KMS-11 (cell line): ENCODE results near the gene TNFSF13.

Experiments used
- H2AFZ ChIP-seq: fragments of 200-600 bp; sonication (generic); 2 replicates; pipeline ENCODE4 v1.6.1; 2016; ENCODE audit warnings: antibody characterized with exemption, mixed run types, low read depth
- H3K27ac ChIP-seq: fragments of 200-600 bp; sonication (generic); 2 replicates; pipeline ENCODE4 v1.6.1; 2016; ENCODE audit warnings: mild to moderate bottlenecking, mixed run types
- H3K27me3 ChIP-seq: fragments of 200-600 bp; sonication (generic); 2 replicates; pipeline ENCODE4 v1.6.1; 2017; ENCODE audit warnings: mild to moderate bottlenecking, low read depth, mixed run types, moderate library complexity; ENCODE audit not compliant: insufficient read depth
- H3K36me3 ChIP-seq: fragments of 200-600 bp; sonication (generic); 2 replicates; pipeline ENCODE4 v1.6.1; 2017; ENCODE audit warnings: mild to moderate bottlenecking, mixed run types; ENCODE audit not compliant: insufficient read depth
- H3K4me1 ChIP-seq: fragments of 200-600 bp; sonication (generic); 2 replicates; pipeline ENCODE4 v1.6.1; 2016; ENCODE audit warnings: mild to moderate bottlenecking, low read depth, mixed run types; ENCODE audit not compliant: poor library complexity, severe bottlenecking
- H3K4me2 ChIP-seq: fragments of 200-600 bp; sonication (generic); 2 replicates; pipeline ENCODE4 v1.7.0; 2016; ENCODE audit warnings: mild to moderate bottlenecking, mixed run types
- H3K4me3 ChIP-seq: fragments of 200-600 bp; sonication (generic); IDR thresholded peaks from 2 replicates; pipeline ENCODE4 v1.6.1; 2017; ENCODE audit warnings: low read depth, low read length, mixed read lengths; ENCODE audit not compliant: insufficient read depth
- H3K79me2 ChIP-seq: fragments of 200-600 bp; sonication (generic); 2 replicates; pipeline ENCODE4 v1.6.1; 2016; ENCODE audit warnings: low read depth, mixed run types; ENCODE audit not compliant: insufficient read depth
- H3K9ac ChIP-seq: fragments of 200-600 bp; sonication (generic); 2 replicates; pipeline ENCODE4 v1.6.1; 2016; ENCODE audit warnings: mild to moderate bottlenecking, mixed run types
- H4K20me1 ChIP-seq: fragments of 200-600 bp; sonication (generic); 2 replicates; pipeline ENCODE4 v1.6.1; 2016; ENCODE audit warnings: mild to moderate bottlenecking, mixed run types; ENCODE audit not compliant: insufficient read depth
- TF ChIP-seq, protein P1 (sequence below): fragments of 200-600 bp; sonication (generic); conservative IDR thresholded peaks from 2 replicates; pipeline ENCODE4 v1.6.1; 2017; ENCODE audit warnings: low read depth, mild to moderate bottlenecking, antibody characterized with exemption, low read length, moderate library complexity, mixed read lengths

TNFSF13 gene

DNA sequence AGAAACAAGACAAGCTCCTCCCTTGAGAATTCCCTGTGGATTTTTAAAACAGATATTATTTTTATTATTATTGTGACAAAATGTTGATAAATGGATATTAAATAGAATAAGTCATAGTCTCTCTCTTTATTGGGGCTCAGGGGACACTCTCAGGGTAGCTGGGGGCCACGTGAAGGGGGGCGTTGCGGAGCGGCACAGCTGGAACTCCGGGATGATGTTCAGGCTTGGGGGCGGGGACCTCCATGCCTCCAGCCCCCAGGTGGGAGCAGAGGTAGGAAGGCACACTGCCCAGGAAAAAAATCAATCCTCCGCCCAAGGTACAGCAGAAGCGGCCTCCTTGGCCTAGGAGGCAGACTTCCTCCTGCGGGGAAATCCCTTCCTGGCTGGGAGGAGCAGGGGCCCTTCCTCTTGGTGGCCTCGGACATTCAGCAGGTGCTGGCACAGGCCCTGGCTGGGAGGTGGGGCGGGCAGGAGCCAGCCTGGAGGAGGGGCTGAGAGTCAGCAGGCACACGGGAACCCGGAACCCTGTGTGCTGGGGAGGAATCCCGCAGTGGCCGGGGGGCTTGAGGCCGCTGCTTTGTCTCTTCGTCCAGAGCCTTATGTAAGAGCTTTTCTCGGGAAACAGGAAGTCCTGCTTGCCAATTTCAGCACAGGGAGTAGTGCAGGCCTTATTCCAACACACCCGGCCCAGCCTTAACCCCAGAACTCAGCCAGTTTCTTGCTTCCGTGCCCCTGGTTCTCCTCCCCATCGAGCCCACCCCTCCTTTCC, 591 bp upstream of the TNFSF13 start:
- no peak overlapping the region for H3K4me3 ChIP-seq
- H3K27me3 ChIP-seq: no peaks in the 10 kb centered on the region
- H3K36me3 ChIP-seq: no peaks in the 10 kb centered on the region
- no peak overlapping the region for H3K4me2 ChIP-seq
- peaks cover 2% of the 10 kb centered on the region for H3K4me1 ChIP-seq
- peaks cover 8% of the 10 kb centered on the region; the same call in 1 of the 2 replicates for H3K79me2 ChIP-seq
- no peak overlapping the region for H3K27ac ChIP-seq
- no peaks in the 10 kb centered on the region for H4K20me1 ChIP-seq
- H2AFZ ChIP-seq: no peak overlapping the region
- H3K9ac ChIP-seq: no peak overlapping the region
- TF ChIP-seq, protein P1, sequence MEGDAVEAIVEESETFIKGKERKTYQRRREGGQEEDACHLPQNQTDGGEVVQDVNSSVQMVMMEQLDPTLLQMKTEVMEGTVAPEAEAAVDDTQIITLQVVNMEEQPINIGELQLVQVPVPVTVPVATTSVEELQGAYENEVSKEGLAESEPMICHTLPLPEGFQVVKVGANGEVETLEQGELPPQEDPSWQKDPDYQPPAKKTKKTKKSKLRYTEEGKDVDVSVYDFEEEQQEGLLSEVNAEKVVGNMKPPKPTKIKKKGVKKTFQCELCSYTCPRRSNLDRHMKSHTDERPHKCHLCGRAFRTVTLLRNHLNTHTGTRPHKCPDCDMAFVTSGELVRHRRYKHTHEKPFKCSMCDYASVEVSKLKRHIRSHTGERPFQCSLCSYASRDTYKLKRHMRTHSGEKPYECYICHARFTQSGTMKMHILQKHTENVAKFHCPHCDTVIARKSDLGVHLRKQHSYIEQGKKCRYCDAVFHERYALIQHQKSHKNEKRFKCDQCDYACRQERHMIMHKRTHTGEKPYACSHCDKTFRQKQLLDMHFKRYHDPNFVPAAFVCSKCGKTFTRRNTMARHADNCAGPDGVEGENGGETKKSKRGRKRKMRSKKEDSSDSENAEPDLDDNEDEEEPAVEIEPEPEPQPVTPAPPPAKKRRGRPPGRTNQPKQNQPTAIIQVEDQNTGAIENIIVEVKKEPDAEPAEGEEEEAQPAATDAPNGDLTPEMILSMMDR: no peak

DNA sequence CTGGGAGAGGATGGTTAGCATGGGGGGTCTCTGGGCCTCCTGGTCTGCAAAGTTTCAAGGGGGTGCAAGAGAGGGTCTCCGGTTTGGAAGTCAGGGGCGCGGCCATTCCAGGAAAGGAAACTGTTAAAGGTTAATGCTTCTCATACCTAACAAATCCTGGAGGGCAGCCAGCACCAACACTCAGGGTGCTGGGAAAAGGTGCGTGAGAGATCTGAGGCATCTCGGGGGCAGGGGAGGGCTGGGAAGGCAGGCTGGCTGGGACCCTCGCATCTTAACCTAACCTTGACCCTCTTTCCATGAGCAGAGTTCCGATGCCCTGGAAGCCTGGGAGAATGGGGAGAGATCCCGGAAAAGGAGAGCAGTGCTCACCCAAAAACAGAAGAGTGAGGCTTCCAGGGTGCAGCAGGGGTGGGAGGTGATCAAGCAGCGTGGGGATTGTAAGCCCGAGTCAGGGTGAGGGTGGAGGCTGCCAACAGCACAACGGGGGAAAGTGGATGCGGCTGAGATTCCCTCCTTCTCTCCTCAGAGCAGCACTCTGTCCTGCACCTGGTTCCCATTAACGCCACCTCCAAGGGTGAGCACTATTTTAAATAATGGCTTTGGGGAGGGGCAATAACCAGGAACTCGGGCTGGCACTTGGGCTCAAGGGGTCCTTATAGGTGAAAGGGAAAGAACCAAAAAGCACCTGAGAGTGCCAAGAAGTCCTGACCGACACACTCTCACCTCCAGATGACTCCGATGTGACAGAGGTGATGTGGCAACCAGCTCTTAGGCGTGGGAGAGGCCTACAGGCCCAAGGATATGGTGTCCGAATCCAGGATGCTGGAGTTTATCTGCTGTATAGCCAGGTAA, 996 bp downstream of the TNFSF13 start:
- Histone ChIP-seq H2AFZ (no peak overlapping the region), H3K27ac (no peak overlapping the region), H3K4me2 (no peak overlapping the region), H3K4me1 (no peaks in the 10 kb centered on the region), H3K36me3 (no peaks in the 10 kb centered on the region), H3K79me2 (peaks cover 8% of the 10 kb centered on the region; the same call in 1 of the 2 replicates), H4K20me1 (no peaks in the 10 kb centered on the region), H3K27me3 (no peaks in the 10 kb centered on the region), H3K9ac (no peak overlapping the region), H3K4me3 (no peak overlapping the region)
- TF ChIP-seq, protein P1: no peak

DNA sequence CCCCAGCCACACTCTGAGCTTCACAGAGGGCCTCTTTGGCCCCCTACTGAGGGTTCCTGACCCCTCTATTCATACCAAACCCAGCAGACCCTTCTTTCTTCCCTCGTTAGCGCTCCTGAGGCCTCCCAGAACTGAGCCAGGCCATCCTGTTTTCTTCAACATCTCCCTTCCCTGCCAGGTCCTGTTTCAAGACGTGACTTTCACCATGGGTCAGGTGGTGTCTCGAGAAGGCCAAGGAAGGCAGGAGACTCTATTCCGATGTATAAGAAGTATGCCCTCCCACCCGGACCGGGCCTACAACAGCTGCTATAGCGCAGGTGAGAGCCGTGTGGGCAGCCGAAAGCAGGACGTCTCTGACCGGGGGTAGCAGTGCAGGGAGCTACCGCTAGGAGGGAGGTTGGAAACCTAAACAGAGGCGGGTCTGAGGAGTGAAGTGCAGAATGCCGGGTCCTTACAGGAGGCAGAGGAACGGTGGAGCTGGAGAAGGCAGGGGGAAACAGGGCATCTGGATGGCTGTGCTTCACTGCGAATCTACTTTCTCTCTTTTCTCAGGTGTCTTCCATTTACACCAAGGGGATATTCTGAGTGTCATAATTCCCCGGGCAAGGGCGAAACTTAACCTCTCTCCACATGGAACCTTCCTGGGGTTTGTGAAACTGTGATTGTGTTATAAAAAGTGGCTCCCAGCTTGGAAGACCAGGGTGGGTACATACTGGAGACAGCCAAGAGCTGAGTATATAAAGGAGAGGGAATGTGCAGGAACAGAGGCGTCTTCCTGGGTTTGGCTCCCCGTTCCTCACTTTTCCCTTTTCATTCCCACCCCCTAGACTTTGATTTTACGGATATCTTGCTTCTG, 1.9 kb downstream of the TNFSF13 start:
- Histone ChIP-seq H3K27ac (no peak overlapping the region), H3K4me1 (no peaks in the 10 kb centered on the region)

More for the DNA sequence above, 1.9 kb downstream of the TNFSF13 start:
- Histone ChIP-seq H3K79me2 (peaks cover 8% of the 10 kb centered on the region; the same call in 1 of the 2 replicates), H3K27me3 (no peaks in the 10 kb centered on the region), H3K36me3 (no peaks in the 10 kb centered on the region), H4K20me1 (no peaks in the 10 kb centered on the region), H3K4me3 (no peak overlapping the region), H2AFZ (no peak overlapping the region), H3K9ac (no peak overlapping the region), H3K4me2 (peak overlapping the region; percentile 45; the same call in 1 of the 2 replicates)
- TF ChIP-seq, protein P1: peak; percentile 31
